IPS-18c (cell line): ENCODE data around the gene MUC4.
"Not testable (repeated sequence)": the region's sequence is repeated elsewhere in the genome, so short reads cannot be mapped to it uniquely, and the experiment has no call there.

ENCODE experiments used
- H3K4me3 ChIP-seq: 2 replicates; pipeline ENCODE4 v1.7.0; 2013; ENCODE audit warnings: low read depth, mild to moderate bottlenecking, low read length, moderate library complexity; ENCODE audit not compliant: insufficient read depth
- H3K9me3 ChIP-seq: one replicate; pipeline ENCODE4 v1.6.1; 2013; ENCODE audit warnings: mild to moderate bottlenecking, low read length, moderate library complexity; ENCODE audit not compliant: control insufficient read depth, insufficient read depth

The MUC4 gene

DNA sequence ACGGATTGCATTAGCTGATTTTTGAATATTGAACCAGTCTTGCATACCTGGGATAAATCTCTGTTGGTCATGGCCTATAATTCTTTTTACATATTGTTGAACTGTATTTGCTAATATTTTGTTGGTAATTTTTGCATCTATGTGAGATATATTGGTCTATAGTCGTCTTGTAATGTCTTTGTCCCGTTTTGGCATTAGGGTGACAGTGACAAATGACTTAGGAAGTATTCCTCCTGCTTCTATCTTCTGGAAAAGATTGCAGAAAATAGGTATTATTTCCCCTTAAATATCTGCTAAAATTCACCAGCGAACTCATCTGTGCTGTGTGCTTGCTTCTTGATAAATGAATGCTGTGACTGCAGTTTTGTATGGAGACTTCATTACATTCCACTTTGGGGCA lies 67.3 kb downstream of the MUC4 start:
- Histone ChIP-seq H3K9me3 (no peaks in the 10 kb centered on the region), H3K4me3 (no peak overlapping the region)

DNA sequence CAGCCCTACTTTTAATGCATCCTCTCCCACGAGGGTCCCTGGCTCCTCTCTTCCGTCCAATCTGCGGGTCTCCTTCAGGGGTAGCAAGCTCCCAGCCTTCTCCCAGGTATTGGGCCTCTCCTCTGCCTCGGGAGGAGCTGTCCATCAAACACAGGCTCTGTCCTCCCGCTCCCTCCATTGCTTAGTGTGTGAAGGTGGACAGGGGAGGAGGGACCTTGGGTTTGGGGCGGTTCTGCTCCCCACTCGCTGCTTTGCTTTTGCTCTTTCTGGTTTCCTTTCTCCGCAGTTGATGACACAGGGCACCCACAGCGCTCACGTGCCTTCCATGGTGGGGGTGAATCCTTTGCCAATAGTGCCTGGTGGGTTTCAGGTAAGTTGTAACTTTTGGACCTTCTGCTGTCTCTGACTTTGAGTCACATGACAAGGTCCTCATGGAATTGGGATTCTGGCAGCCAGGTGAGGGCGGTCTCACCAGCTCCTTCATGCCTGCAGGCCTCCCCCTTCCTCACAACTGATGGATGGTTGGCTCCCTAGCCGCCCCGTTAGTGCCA lies 72.1 kb downstream of the MUC4 start:
- Histone ChIP-seq H3K9me3 (no peaks in the 10 kb centered on the region), H3K4me3 (no peak overlapping the region)

DNA sequence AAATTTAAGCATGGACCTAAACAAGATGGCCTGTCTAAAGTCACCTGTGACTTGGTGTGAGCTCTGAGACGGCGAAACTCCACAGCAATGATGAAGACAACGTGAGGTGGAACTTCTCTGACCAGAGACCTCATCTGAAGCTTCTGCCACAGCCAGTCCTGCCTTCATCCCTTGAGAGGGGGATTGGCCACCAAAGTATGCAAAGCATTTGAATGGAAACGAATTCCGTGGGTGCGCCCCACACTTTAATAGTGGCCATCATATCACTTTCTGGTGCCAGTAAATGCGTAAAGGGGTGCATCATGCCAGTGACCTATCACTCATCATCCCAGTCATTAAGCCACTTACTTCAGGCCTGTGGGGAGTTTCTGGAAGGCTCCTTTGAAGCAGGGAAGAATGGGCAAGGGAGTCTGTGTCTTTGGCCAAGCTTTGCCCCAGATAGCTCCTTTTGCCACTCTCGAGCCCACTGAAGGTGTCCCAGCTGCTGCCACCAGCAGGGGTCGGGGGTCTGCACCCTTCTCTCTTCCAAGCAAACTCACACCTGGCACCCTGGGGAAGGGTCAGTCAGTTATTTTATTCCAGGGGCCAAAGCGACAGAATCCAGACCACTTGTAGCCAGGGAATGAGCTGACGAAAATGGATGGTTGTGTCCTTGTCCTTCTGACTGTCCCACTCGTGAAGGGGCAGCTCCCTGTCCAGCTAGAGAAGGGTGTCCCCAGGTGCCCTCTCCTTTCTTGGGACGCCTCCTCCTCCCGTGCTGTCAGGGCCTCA lies 73.3 kb downstream of the MUC4 start:
- no peak overlapping the region for H3K4me3 ChIP-seq
- no peaks in the 10 kb centered on the region for H3K9me3 ChIP-seq

DNA sequence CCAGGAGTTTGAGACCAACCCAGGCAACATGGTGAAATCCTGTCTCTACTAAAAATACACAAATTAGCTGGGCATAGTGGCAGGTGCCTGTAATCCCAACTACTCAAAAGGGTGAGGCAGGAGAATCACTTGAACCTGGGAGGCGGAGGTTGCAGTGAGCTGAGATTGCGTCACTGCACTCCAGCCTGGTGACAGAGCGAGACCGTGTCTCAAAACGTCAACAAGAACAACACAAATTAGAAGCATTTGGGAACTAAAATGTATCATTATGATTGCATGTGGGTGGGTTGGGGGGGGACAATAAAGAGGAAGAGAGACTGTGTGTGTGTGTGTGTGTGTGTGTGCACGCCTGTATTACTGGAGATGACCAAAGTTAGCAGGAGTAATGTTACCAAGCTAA lies 73.9 kb downstream of the MUC4 start:
- H3K4me3 ChIP-seq, H3K9me3 ChIP-seq: not testable (repeated sequence)

DNA sequence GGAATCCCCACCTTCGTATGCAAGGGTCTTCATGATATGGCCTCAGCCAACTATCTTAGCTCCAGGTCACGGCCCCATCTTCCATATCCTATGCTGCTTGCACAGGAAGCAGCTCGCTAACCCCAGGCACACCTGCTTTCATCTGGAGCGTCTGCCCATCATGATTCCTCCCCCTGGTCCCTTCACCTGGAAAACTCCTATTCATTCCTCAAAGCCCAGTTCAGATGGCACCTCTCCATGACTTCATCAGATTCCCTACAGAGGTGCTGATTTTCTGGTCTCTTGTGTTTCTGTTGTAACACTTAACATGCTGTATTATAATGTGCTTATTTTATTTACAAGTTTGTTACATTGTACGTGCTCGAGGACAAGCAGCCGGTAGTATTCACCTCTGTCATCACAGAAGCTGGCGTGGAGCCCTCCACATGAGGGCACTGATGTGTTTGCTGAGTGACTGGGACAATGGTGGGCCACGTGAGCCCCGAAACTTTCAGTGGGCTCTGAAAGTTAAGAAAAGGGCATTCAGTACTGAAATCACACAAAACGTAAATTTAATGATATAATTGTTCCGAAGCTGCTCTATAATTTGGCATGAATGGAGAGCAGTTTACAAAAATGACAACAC lies 74.8 kb downstream of the MUC4 start:
- Histone ChIP-seq H3K4me3 (no peak overlapping the region), H3K9me3 (no peaks in the 10 kb centered on the region)

DNA sequence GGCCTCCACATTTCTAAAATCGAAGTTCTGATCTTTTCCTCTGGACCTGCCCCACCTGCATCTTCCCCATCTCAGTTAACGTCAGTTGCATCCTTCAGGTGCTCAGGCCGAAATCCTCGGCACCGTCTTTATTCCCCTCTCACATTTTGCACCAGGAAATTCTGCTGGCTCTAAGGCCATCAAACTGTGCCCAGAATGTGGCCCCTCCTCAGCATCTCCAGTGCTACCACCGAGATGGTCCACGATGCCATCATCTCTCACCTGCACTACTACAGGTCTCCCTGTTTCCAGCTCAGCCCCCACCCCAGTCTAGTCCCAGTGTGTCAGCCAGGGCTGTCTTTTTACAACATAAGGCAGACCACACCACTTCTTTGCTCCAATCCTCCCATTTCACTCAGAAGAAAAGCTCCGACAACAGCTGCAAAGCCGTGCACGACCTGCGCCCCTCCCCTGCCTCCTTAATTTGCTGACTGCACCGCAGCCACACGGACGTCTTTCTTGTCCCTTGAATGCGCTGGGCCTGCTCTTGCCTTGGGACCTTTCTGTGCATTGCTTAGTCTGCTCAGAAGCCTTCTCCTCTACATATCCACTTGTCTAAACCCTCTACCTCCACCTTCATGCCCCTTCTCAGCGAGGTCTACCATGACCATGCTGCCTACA lies 76.6 kb downstream of the MUC4 start:
- Histone ChIP-seq H3K9me3 (no peaks in the 10 kb centered on the region), H3K4me3 (no peak overlapping the region)

DNA sequence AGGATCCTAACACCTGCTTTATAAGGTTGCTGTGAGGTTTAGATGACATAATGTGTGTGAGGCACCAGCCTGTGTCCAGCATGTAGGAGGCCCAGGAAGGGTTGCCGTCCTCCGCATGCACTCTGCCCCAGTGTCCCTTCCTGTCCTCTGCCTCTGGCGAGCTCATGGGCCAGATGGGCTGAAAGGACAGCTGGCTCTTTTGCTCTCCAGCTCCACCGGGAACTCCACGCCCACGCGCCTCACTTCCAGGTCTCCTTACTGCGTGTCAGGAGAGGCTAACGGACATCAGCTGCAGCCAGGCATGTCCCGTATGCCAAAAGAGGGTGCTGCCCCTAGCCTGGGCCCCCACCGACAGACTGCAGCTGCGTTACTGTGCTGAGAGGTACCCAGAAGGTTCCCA lies 78.8 kb downstream of the MUC4 start:
- Histone ChIP-seq H3K4me3 (no peak overlapping the region), H3K9me3 (no peaks in the 10 kb centered on the region)

DNA sequence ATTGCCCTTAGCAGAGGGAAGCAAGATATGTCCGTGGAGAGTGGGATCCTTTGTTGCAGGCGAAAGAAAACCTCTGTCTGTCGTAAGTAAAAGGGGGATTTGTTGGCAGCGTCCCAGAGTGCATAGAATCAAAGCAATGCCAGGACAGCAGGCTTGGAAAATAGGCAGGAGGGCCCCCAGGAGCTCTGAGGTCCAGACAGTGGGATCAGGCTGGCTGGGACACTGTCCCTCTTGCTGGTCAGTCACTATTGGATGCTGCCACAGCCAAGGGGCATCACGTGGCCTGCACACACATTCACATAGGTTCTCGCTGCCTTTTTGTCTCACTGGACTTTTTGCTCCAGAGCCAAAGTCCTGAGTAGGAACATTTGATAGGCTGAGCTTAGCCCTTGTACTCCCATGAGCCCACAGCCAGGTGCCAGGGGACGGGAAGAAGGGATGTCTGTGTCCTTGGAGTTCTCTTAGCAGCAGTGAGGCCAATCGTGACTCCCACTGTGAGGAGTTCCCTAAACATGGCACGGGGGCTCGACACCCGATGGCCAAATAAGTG lies 80.3 kb downstream of the MUC4 start:
- Histone ChIP-seq H3K9me3 (no peaks in the 10 kb centered on the region), H3K4me3 (no peak overlapping the region)

DNA sequence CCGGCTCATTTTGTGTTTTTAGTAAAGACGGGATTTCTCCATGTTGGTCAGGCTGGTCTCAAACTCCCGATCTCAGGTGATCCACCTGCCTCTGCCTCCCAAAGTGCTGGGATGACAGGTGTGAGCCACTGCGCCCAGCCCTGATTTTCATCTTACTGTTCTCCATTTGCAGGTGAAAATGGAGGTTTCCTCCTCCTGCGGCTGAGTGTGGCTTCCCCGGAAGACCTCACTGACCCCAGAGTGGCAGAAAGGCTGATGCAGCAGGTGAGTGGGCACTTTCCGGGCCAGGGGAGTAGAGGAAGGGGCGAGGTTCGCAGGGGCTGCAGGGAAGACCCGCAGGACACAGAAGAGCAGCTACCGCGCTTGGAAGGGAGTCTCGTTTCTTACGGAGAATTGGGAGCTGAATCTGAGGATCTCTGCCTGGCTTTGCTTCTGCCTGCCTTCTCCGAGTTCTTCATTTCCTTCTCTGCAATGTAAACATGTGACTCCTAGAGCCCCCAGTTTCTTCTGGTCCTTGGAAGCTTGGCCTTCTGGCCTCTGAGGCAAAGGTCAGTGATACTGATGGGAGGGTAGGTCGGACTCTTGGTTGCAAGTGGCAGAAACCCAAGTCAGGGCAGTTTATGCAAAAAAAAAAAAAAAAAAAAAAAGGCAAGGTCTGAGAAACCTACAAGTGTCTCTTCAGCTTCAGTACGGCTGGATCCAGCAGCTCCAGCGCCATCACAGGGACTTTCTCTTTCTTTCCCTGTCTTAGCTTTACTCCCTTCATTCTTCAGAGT lies 82.1 kb downstream of the MUC4 start:
- Histone ChIP-seq H3K4me3 (no peak overlapping the region), H3K9me3 (no peaks in the 10 kb centered on the region)

DNA sequence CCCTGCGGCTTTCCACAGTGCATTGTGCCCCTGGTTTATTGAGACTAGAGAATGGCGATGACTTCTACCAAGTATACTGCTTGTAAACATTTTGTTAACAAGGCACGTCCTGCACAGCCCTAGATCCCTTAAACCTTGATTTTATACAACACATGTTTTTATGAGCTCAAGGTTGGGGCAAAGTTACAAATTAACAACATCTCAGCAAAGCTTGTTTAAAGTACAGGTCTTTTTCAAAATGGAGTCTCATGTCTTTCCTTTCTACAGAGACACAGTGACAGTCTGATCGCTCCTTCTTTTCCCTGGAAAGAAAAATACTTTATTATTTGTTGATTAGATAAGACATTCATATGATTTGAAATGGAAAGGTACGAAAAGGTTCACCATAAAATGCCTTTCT lies 82.9 kb downstream of the MUC4 start:
- H3K4me3 ChIP-seq, H3K9me3 ChIP-seq: not testable (repeated sequence)

DNA sequence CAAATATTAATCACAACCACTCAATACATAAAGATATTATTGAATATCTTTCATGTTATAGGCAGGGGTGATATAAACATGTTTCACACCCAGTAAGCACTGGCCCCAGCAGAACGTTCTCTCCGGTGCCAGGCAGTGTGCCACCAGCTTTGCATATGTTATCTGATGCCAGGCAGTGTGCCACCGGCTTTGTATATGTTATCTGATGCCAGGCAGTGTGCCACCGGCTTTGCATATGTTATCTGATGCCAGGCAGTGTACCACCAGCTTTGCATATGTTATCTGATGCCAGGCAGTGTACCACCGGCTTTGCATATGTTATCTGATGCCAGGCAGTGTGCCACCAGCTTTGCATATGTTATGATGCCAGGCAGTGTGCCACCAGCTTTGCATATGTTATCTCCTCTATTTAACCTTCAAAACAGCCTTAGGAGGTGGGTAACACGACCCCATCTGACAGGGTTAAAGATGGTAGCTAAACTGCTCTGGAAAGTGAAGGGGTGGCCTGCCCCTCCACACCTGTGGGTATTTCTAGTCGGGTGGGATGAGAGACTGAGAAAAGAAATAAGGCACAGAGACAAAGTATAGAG lies 84.0 kb downstream of the MUC4 start:
- no peak overlapping the region for H3K4me3 ChIP-seq
- no peaks in the 10 kb centered on the region for H3K9me3 ChIP-seq

DNA sequence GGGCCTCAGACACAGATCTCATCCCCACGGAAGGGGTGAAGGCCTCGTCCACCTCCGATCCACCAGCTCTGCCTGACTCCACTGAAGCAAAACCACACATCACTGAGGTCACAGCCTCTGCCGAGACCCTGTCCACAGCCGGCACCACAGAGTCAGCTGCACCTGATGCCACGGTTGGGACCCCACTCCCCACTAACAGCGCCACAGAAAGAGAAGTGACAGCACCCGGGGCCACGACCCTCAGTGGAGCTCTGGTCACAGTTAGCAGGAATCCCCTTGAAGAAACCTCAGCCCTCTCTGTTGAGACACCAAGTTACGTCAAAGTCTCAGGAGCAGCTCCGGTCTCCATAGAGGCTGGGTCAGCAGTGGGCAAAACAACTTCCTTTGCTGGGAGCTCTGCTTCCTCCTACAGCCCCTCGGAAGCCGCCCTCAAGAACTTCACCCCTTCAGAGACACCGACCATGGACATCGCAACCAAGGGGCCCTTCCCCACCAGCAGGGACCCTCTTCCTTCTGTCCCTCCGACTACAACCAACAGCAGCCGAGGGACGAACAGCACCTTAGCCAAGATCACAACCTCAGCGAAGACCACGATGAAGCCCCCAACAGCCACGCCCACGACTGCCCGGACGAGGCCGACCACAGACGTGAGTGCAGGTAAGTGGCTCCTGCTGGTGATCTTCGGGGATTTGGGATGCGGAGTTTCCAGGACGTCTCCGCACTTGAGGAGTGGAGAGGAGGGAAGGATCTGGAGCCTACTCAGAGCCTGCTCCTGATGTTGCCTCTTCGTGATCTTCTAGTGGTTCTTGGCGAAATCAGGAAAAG lies 85.6 kb downstream of the MUC4 start:
- not testable (repeated sequence) for H3K4me3 ChIP-seq, H3K9me3 ChIP-seq

DNA sequence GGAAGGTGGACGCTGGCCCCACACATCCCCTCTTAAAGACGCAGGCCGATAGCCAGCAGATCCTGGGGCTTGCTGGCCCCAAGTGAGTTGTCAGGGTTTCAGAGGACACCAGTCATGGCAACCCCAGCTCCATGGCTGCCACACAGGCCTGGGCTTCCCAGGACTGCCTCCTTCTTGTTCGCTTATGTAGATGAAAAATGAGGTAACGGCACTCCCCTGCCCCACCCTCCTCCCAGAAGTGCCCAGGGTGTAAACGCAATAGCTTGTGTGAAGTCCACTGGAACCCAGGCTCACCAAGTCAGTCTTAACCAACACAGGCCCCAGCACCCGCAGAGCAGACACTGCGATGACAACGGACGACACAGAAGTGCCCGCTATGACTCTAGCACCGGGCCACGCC lies 87.4 kb downstream of the MUC4 start:
- H3K9me3 ChIP-seq, result not testable (repeated sequence)

DNA sequence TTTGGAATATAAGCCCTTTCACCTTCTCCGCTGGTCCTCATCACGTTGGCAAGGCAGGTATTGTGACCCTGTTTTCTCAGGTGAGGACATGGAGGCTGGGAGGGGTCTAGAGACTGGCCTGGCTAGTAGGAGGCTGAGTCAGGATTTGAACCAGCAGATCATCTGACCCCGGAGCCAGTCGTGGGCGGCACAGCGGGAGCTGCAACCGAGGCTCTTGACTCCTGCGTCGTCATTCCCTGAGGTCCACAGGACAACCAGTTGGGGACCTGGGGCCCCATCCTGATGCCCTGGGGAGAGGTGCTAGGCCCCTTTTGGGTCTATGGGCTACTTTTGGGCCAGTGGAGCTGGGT lies 88.8 kb downstream of the MUC4 start:
- H3K9me3 ChIP-seq, H3K4me3 ChIP-seq: not testable (repeated sequence)

More for the DNA sequence above, 87.4 kb downstream of the MUC4 start:
- not testable (repeated sequence) for H3K4me3 ChIP-seq

DNA sequence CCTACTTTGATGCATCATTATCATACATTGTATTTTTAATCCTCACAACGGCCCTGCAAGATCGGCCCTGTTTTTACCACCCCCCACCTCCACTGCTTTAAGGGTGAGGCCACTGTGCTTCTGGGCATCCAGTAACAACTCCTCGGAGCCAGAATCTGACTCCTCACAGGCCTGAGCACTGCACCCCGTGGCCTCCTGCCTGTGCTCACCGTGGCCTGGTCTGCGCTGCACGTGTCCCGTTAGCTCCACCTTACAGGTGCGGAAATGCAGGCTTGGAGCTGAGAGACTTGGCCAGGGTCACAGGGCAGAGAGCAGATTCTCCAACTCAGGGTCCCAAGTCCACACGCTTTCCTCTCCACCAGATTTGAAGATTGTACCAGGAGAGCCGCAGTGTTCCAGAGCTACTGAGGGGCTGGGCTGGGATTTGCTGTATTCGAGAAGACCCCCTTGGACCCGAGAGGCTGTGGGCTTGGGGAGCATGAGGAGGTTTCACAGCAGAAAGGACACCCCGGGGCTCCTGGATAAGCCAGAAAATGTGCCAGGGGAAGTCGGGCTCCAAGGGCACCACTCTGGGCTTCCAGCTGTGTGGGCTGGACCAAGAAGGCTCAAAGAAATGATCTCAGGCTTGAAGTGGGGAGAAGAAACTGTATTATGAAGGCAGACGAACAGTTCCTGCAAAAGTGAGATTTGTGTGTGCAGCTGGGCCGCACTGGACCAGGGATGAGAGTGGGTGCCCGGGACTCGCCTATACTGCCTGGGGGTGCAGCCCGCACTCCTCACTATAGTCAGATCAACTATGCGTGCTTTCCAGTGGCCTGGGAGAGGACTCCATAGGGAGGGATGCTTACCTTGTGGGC lies 89.4 kb downstream of the MUC4 start:
- H3K9me3 ChIP-seq, H3K4me3 ChIP-seq: not testable (repeated sequence)
